Measurements from ENCODE around the gene ELAC2.

The ELAC2 gene

GRCh38 chr17:13014801-13015200 is 3.0 kb downstream of the ELAC2 start:
- Histone ChIP-seq H3K9me3 (ENCODE audit: control insufficient read depth in 1 of 2, low read length in 2 of 2) (no peaks in the 10 kb centered on the region), H3K27me3 (ENCODE audit: low read depth, low read length) (no peaks in the 10 kb centered on the region), H3K4me3 (ENCODE audit: low read depth in 1 of 2, low read length in 2 of 2) (no peak overlapping the region), H3K36me3 (ENCODE audit: control insufficient read depth in 1 of 2, insufficient read depth in 2 of 2, low read length in 2 of 2) (peaks cover 54 to 65% of the 10 kb centered on the region in 2 donors), H3K27ac (ENCODE audit: low read length) (no peak overlapping the region), H3K4me1 (ENCODE audit: control insufficient read depth in 1 of 2, insufficient read depth in 2 of 2, low read length in 2 of 2) (peaks cover 0 to 12% of the 10 kb centered on the region in 2 donors)

DNA sequence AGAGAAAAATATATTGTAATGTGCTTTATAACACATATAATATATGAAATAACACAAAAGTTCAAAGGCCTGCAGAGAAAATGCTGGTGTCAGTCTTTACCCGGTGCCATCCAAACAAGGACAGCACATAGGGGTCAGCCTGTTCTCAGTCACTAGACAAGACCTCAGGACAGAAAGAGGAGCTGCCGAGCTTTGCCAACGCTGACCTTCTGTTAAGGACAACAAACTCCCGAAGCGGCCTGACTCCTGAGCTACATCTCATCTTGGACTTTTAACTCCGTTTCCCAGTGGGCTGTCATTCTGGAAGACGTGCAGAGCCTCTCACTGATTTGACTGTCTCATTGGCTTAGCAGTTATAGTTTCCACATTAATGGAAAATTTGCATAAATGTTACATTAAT is 6.9 kb downstream of the ELAC2 start:
- Histone ChIP-seq H3K9me3 (ENCODE audit: control insufficient read depth in 1 of 2, low read length in 2 of 2) (no peaks in the 10 kb centered on the region), H3K36me3 (ENCODE audit: control insufficient read depth in 1 of 2, insufficient read depth in 2 of 2, low read length in 2 of 2) (peaks cover 62 to 79% of the 10 kb centered on the region in 2 donors), H3K27ac (ENCODE audit: low read length) (no peak overlapping the region), H3K4me1 (ENCODE audit: control insufficient read depth in 1 of 2, insufficient read depth in 2 of 2, low read length in 2 of 2) (no peaks in the 10 kb centered on the region), H3K4me3 (ENCODE audit: low read depth in 1 of 2, low read length in 2 of 2) (no peak overlapping the region), H3K27me3 (ENCODE audit: low read depth, low read length) (no peaks in the 10 kb centered on the region)

- peaks cover 63 to 78% of the 10 kb centered on the region in 2 donors for H3K36me3 ChIP-seq (ENCODE audit: control insufficient read depth in 1 of 2, insufficient read depth in 2 of 2, low read length in 2 of 2)
- H3K27me3 ChIP-seq (ENCODE audit: low read depth, low read length), result no peaks in the 10 kb centered on the region
These were observed 9.4 kb downstream of the ELAC2 start for GRCh38 chr17:13008461-13008860.

DNA sequence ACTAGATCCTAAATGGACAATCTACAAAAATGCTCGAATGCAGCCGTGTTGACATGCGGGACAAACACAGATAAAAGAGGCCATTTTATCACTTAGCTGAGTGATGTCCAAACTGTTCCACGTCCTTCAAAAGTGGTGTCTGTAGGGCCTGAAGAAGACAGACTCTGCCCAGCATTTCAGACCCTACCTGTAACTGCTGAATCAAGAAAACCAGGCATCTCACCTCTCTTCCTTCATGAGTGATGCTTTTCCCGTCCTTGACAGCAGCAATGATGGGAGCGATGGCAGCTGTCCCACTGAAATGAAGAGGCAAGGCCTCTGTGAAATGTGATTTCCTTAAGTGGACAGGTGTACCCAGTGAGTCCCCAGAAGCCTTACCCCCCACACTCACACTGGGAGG is 12.3 kb downstream of the ELAC2 start:
- peaks cover 53 to 75% of the 10 kb centered on the region in 2 donors for H3K36me3 ChIP-seq (ENCODE audit: control insufficient read depth in 1 of 2, insufficient read depth in 2 of 2, low read length in 2 of 2)
- no peak overlapping the region for H3K4me3 ChIP-seq (ENCODE audit: low read depth in 1 of 2, low read length in 2 of 2)
- no peak overlapping the region for H3K27ac ChIP-seq (ENCODE audit: low read length)
- H3K4me1 ChIP-seq (ENCODE audit: control insufficient read depth in 1 of 2, insufficient read depth in 2 of 2, low read length in 2 of 2), result peaks cover 0 to 13% of the 10 kb centered on the region in 2 donors
- H3K9me3 ChIP-seq (ENCODE audit: control insufficient read depth in 1 of 2, low read length in 2 of 2), result no peaks in the 10 kb centered on the region
- no peaks in the 10 kb centered on the region for H3K27me3 ChIP-seq (ENCODE audit: low read depth, low read length)

More at GRCh38 chr17:13008461-13008860, 9.4 kb downstream of the ELAC2 start:
- Histone ChIP-seq H3K27ac (ENCODE audit: low read length) (no peak overlapping the region), H3K9me3 (ENCODE audit: control insufficient read depth in 1 of 2, low read length in 2 of 2) (no peaks in the 10 kb centered on the region), H3K4me1 (ENCODE audit: control insufficient read depth in 1 of 2, insufficient read depth in 2 of 2, low read length in 2 of 2) (no peaks in the 10 kb centered on the region), H3K4me3 (ENCODE audit: low read depth in 1 of 2, low read length in 2 of 2) (no peak overlapping the region)

DNA sequence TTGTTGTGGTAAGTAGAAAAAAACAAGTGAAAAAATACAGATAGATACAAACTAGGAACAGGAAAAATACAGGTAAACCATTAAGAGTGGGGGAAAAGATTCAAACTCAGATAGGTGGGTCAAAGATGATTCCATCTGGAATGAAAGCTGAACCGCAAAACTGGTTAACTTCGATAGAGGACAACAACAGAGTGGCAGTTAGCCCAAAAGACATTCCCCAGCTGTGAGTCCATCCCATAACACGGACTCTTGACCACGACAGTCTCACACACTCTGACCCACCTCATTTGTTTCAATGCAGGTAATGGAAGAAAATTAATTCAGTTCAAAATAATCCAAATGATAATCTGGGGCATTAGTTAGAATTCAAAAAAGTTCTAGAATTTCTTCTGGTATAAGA is 13.5 kb downstream of the ELAC2 start:
- peaks cover 0 to 13% of the 10 kb centered on the region in 2 donors for H3K4me1 ChIP-seq (ENCODE audit: control insufficient read depth in 1 of 2, insufficient read depth in 2 of 2, low read length in 2 of 2)
- no peak overlapping the region for H3K27ac ChIP-seq (ENCODE audit: low read length)
- H3K27me3 ChIP-seq (ENCODE audit: low read depth, low read length), result no peaks in the 10 kb centered on the region
- no peak overlapping the region for H3K4me3 ChIP-seq (ENCODE audit: low read depth in 1 of 2, low read length in 2 of 2)
- H3K9me3 ChIP-seq (ENCODE audit: control insufficient read depth in 1 of 2, low read length in 2 of 2), result no peaks in the 10 kb centered on the region
- H3K36me3 ChIP-seq (ENCODE audit: control insufficient read depth in 1 of 2, insufficient read depth in 2 of 2, low read length in 2 of 2), result peaks cover 54 to 75% of the 10 kb centered on the region in 2 donors

GRCh38 chr17:13003927-13004326 is 13.9 kb downstream of the ELAC2 start:
- H3K9me3 ChIP-seq (ENCODE audit: control insufficient read depth in 1 of 2, low read length in 2 of 2), result no peaks in the 10 kb centered on the region
- H3K36me3 ChIP-seq (ENCODE audit: control insufficient read depth in 1 of 2, insufficient read depth in 2 of 2, low read length in 2 of 2), result peaks cover 57 to 77% of the 10 kb centered on the region in 2 donors
- H3K4me3 ChIP-seq (ENCODE audit: low read depth in 1 of 2, low read length in 2 of 2), result no peak overlapping the region
- peaks cover 0 to 13% of the 10 kb centered on the region in 2 donors for H3K4me1 ChIP-seq (ENCODE audit: control insufficient read depth in 1 of 2, insufficient read depth in 2 of 2, low read length in 2 of 2)
- no peak overlapping the region for H3K27ac ChIP-seq (ENCODE audit: low read length)
- no peaks in the 10 kb centered on the region for H3K27me3 ChIP-seq (ENCODE audit: low read depth, low read length)

DNA sequence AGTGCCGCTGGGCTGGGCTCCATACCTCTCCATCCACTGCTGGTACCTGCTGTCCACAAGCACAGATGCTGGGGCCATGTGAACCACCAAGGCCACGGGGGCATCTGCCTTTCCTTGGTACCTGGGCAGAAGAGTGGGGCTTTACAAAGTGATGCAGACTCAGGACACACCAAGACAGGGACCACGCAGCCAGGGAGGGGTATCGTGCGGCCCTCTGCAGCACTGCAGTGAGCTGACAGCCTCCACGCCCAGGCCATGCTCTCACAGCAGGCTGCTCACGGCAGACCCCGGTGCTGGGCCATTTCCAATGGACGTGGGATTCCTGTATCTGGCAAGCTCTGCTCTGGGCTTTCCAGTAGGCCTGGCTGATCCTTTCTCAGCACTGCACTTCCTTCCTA is 14.4 kb downstream of the ELAC2 start:
- Histone ChIP-seq H3K27me3 (ENCODE audit: low read depth, low read length) (no peaks in the 10 kb centered on the region), H3K27ac (ENCODE audit: low read length) (no peak overlapping the region), H3K9me3 (ENCODE audit: control insufficient read depth in 1 of 2, low read length in 2 of 2) (no peaks in the 10 kb centered on the region), H3K4me3 (ENCODE audit: low read depth in 1 of 2, low read length in 2 of 2) (no peak overlapping the region), H3K4me1 (ENCODE audit: control insufficient read depth in 1 of 2, insufficient read depth in 2 of 2, low read length in 2 of 2) (peaks cover 0 to 13% of the 10 kb centered on the region in 2 donors), H3K36me3 (ENCODE audit: control insufficient read depth in 1 of 2, insufficient read depth in 2 of 2, low read length in 2 of 2) (peaks cover 59 to 78% of the 10 kb centered on the region in 2 donors)

DNA sequence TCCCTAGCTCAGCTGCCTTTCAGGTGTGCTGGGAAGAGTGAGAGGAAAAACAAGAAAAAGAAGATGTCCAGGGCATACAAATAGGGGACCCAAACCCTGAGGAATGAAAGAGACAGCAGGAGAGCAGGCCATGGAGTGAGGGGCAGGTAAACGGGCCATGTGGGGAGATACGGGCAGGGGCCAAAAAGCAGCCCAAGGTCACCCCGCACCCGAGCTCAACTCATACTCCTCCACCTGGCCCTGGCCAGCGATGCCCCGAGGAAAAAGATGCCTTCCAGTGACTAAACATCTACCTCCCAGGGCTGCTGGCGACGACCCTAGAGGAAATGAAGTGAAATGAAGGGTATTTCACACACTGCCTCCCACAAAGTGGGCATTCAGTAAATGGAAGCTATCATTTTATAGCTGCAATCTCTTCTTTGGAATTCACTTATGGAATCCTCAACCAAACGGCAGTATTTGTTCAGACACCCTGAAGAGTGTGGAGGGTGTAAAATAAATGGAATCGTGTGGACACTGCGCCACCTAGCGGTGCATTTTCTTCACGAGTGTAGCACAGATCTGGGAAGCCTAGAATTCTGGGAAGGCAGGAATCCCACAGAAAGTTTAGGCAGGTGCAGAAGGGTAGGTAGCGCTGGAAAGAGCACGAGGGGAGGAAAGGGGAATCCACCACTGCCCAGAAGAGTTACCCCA is 14.9 kb downstream of the ELAC2 start:
- peaks cover 63 to 78% of the 10 kb centered on the region in 2 donors for H3K36me3 ChIP-seq (ENCODE audit: control insufficient read depth in 1 of 2, insufficient read depth in 2 of 2, low read length in 2 of 2)
- H3K27ac ChIP-seq (ENCODE audit: low read length), result no peak overlapping the region
- no peak overlapping the region for H3K4me3 ChIP-seq (ENCODE audit: low read depth in 1 of 2, low read length in 2 of 2)
- peaks cover 0 to 13% of the 10 kb centered on the region in 2 donors for H3K4me1 ChIP-seq (ENCODE audit: control insufficient read depth in 1 of 2, insufficient read depth in 2 of 2, low read length in 2 of 2)
- H3K27me3 ChIP-seq (ENCODE audit: low read depth, low read length), result no peaks in the 10 kb centered on the region
- H3K9me3 ChIP-seq (ENCODE audit: control insufficient read depth in 1 of 2, low read length in 2 of 2), result no peaks in the 10 kb centered on the region

GRCh38 chr17:13001991-13002615 is 15.7 kb downstream of the ELAC2 start:
- H3K27me3 ChIP-seq (ENCODE audit: low read depth, low read length), result no peaks in the 10 kb centered on the region
- peaks cover 0 to 13% of the 10 kb centered on the region in 2 donors for H3K4me1 ChIP-seq (ENCODE audit: control insufficient read depth in 1 of 2, insufficient read depth in 2 of 2, low read length in 2 of 2)
- no peak overlapping the region for H3K4me3 ChIP-seq (ENCODE audit: low read depth in 1 of 2, low read length in 2 of 2)
- peaks cover 71 to 84% of the 10 kb centered on the region in 2 donors for H3K36me3 ChIP-seq (ENCODE audit: control insufficient read depth in 1 of 2, insufficient read depth in 2 of 2, low read length in 2 of 2)
- no peaks in the 10 kb centered on the region for H3K9me3 ChIP-seq (ENCODE audit: control insufficient read depth in 1 of 2, low read length in 2 of 2)
- no peak overlapping the region for H3K27ac ChIP-seq (ENCODE audit: low read length)

DNA sequence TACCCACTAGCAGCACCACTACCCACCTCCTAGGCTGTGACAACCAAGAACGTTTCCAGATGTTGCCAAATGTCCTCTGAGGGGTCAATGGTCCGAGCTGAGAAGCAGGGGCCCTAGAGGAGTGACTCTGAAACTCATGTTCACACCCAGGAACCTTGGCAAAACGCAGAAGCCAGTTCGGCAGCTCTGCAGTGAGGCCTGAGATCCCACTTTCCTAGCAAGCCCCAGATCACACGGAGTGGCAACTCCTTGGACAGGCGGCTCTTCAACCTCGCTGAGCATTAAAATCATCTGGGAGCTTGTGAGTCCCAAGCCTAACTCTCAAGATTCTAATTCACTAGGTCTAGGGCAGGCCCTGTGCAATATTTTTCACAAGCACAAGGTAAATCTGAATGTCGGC is 17.3 kb downstream of the ELAC2 start:
- Histone ChIP-seq H3K4me3 (ENCODE audit: low read depth in 1 of 2, low read length in 2 of 2) (no peak overlapping the region), H3K36me3 (ENCODE audit: control insufficient read depth in 1 of 2, insufficient read depth in 2 of 2, low read length in 2 of 2) (peaks cover 80 to 96% of the 10 kb centered on the region in 2 donors), H3K4me1 (ENCODE audit: control insufficient read depth in 1 of 2, insufficient read depth in 2 of 2, low read length in 2 of 2) (peaks cover 0 to 13% of the 10 kb centered on the region in 2 donors), H3K27me3 (ENCODE audit: low read depth, low read length) (no peaks in the 10 kb centered on the region), H3K9me3 (ENCODE audit: control insufficient read depth in 1 of 2, low read length in 2 of 2) (no peaks in the 10 kb centered on the region), H3K27ac (ENCODE audit: low read length) (no peak overlapping the region)

- no peaks in the 10 kb centered on the region for H3K27me3 ChIP-seq (ENCODE audit: low read depth, low read length)
- H3K27ac ChIP-seq (ENCODE audit: low read length), result no peak overlapping the region
- H3K9me3 ChIP-seq (ENCODE audit: control insufficient read depth in 1 of 2, low read length in 2 of 2), result no peaks in the 10 kb centered on the region
- no peak overlapping the region for H3K4me3 ChIP-seq (ENCODE audit: low read depth in 1 of 2, low read length in 2 of 2)
- peaks cover 0 to 13% of the 10 kb centered on the region in 2 donors for H3K4me1 ChIP-seq (ENCODE audit: control insufficient read depth in 1 of 2, insufficient read depth in 2 of 2, low read length in 2 of 2)
- peaks cover 80 to 96% of the 10 kb centered on the region in 2 donors for H3K36me3 ChIP-seq (ENCODE audit: control insufficient read depth in 1 of 2, insufficient read depth in 2 of 2, low read length in 2 of 2)
These were observed 19.0 kb downstream of the ELAC2 start for GRCh38 chr17:12998874-12999273.

All from muscle layer of duodenum (tissue), 2 donors.